Activated T-helper 1 cell treated with Interleukin-2 at 50 U/mL for 16 hours (primary cell): ENCODE measurements around the gene TMEM219.
"Not testable (repeated sequence)": the region's sequence is repeated elsewhere in the genome, so short reads cannot be mapped to it uniquely, and the experiment has no call there.

Experiments used
- DNase-seq: peaks from one replicate; pipeline ENCODE4 v3.0.0-alpha.2; 2020; ENCODE audit warnings: low read depth

TMEM219 gene

DNA sequence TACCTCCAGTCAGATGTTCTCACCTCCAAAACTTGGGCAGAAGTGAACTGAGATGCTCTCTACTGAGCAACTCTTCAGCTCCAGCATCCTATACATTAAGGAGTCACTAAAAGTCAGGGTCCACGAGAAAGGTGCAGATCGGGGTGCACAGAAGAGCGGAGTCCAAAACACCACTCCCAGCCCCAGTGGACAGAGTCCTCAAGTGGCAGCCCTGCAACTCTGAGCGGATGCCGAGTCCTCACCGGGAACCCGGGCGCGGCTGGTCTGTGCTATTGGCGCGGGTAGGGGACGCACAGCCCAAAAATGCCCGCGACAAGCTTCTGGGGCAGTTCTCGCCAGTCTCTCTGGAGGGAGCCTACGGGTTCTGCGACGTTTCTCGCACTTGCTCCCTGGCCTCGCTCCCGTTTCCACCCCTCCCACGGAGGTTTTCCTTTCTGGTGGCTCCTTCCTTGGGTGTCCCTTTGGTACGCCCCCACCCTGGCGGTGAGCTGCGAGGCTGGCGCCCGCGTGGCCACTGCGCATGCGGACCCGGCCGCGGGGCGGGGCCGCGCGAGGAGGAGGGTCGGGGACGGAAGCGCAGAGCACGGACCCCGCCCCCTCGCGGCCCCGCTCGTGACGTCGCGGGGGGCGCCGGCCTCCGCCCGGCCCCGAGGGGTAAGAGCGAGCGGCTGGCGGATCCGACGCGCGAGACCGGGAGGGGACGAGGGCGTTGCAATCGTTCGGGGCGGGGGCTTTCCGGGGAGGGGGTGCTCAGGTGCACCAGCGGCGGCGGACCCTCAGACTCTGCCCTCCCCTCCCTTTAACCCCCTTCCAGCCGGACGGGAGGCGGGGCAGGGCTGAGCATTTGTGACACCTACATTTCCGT lies at the start of gene TMEM219:
TSS of gene TMEM219 (plus strand) at position 601 of the 865 bp plus-strand sequence. CDS start 1,065 bp downstream, outside the sequence.
- DNase-seq, result peak; percentile 96

- no peak for DNase-seq
Observed at GRCh38 chr16:29912087-29912486, 49.8 kb upstream of the TMEM219 start.

DNA sequence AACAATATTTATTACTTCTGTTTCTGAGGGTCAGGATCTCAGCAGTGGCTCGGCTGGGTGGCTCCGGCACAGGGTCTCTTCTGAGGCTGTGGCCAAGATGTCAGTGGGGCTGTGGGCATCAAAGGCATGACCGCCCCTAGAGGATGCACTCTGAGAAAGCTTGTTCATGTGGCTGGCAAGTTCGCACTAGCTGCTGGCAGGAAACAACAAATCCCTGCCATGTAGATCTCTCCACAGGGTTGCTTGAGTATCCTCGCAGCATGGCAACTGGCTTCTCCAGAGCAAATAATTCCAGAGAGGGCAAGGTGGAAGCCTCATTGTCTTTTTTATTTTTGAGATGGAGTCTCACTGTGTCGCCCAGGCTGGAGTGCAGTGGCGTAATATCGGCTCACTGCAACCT lies 48.4 kb upstream of the TMEM219 start:
- DNase-seq, result no peak

DNA sequence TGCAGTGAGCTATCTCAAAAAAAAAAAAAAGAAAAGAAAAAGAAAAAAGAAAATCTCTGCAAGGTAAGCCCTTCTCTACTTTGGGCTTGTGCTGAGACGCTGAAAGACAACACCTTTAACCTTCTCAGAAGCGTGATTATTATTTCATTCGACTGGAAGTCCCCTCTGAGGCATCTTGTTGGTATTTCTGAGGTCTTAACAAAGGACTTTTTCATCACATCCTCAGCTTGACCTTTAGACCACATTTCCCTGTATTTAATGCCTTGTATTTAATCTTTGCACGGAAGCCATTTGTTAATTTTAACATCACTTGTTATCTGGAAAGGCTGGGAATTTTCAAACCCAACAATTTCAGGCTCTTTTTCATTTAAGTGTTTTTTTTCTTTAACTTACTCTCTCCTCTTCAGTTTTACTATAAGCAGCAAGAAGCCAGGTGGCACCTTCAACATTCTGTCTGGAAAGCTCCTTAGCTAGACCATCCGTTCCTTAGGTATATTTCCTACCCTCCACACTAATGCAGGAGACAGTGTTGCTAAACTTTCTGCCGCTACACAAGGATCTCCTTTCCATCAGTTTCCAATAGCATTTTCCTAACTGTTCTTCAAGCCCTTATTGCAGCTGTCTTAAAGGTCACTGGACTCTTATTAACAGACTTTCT lies 46.2 kb upstream of the TMEM219 start:
- no peak for DNase-seq

GRCh38 chr16:29916979-29917378 lies 44.9 kb upstream of the TMEM219 start:
- no peak for DNase-seq

DNA sequence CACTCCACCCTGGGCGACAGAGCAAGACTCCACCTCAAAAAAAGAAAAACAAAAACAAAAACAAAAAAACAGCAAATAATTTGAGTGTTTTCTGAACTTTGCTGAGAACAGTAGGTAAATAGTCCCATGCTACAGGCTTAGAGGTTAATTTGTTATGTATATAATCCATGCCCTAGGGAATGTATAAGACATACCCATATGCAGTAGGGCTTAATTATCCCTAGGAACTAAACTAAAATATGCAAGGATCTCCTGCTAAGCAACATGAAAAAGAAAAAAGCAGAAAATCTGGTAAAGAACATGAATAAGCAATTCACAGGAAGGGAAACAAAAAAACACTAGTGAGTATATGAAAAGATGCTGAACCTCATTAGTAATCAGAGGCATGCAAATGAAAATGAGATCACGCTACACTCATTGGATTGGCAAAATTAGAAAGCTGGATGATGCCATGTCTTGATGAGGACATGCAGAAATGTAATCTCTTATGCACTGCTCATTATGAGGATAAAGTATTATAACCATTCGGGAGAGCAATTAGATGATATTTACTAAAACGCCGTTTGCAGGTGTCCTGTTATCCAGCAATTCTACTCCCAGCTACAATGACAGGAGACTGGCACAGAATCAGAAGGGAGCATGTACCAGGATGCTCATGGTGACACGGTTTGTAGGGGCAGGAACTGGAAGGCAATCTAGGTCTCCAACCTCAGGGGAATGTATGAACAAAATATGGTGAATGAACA lies 41.4 kb upstream of the TMEM219 start:
- DNase-seq, result no peak

DNA sequence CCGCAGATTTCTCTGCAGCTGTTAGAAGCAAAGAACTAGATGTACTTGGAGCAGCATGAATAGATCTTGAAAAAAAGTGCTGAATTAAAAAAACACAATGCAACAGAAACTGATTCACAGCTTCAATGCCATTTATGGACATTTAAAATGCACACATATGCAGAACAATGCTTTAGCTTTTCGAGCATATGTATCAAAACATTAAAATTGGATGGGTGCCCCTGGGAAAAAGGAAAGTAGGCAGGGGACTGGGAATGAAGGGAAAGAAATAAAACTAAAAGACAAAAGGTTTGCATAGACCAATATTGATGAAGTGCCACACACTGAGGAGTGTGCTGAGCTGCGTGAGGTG lies 40.9 kb upstream of the TMEM219 start:
- DNase-seq, result no peak

GRCh38 chr16:29922326-29922725 lies 39.6 kb upstream of the TMEM219 start:
- DNase-seq, result no peak

- DNase-seq, result no peak
Observed at GRCh38 chr16:29922986-29923501, 38.8 kb upstream of the TMEM219 start.

- no peak for DNase-seq
Observed at GRCh38 chr16:29925105-29925756, 36.6 kb upstream of the TMEM219 start.

DNA sequence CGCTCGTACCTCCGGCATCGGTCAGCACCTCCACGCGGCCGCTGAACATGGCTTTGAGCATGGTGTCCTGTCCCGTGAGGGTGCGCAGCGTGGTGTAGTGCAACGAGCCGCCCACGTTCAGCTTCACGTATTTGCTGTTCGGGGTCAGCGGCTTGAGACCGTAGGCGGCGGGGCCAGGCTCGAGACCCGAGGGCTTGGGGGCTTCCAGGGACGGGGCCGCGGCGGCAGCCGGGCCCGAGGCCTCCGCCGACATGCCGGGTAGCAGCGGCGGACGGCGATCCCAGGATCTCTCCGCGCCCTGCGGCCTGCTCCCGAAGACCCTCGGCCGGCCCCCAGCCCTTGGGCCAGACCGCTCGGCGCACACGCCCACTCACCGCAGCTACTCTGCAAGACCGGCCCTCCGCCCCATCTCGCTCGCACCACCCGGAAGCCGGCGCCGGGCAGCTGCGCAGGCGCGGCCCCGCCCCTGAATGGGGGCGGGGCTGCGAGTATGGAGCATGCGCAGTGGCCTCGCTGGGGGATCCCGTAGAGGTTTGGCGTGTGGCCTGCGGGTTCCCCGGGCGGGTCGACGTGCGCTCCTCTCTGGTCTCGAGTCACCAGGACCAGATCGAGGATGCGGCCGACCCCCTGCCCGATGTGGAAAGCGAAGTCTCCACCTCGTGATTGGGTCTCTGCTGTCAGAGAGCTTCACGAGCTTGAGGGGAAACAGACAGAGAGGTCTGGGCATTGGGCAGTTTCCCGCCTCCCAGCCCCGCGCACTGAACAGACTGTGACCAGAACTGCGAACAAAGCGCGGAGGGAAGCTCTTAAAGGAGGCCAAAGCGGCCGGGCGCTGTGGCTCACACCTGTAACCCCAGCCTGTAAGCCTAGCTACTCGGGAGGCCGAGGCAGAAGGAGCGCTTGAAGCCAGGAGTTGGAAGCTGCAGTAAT lies 35.8 kb upstream of the TMEM219 start, which contains the start of gene KCTD13:
TSS of gene KCTD13 (minus strand) at position 446 of the 930 bp plus-strand sequence. CDS start at position 253, 193 bp downstream.
- peak; percentile 86 for DNase-seq

DNA sequence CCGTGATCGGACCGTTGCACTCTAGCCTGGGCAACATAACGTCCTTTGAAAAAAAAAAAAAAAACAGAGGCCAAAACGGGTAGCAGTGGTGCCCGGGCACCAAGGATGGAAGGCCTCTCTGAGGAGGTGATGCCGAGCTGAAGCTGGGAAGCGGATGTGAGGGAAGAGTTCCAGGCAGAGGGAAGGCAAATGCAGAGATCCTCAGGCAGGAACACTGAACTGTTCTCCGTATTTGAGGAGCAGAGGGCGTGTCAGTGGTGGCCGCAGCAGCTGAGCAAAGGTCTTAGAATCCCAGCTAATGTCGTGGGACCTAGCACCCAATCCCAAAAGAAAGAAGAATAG lies 35.2 kb upstream of the TMEM219 start:
- no peak for DNase-seq

- no peak for DNase-seq
Observed at GRCh38 chr16:29927070-29927905, 34.6 kb upstream of the TMEM219 start.

DNA sequence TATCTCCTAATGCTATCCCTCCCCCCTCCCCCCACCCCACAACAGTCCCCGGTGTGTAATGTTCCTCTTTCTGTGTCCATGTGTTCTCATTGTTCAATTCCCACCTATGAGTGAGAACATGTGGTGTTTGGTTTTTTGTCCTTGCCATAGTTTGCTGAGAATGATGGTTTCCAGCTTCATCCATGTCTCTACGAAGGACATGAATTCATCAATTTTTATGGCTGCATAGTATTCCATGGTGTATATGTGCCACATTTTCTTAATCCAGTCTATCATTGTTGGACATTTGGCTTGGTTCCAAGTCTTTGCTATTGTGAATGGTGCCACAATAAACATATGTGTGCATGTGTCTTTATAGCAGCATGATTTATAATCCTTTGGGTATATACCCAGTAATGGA lies 30.1 kb upstream of the TMEM219 start:
- DNase-seq, result not testable (repeated sequence)

DNA sequence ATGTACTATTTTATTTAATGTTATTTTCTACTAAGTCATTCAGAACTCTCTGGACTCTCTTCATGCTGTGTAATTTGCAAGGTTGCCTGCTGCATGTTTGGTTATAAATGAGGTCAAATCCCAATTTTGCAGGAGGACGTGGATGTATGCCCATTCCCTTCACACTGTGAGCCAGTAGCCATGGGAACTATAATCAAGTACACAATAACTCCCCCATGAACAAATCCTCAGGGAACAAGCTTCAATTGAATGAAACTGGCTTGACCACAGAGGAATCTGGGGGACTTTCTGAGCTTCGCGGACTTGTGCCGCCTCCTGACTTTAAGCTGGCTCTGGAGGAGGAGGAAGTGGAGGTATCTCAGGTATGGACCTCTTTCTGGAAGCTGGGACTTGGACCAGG lies 21.2 kb upstream of the TMEM219 start:
- no peak for DNase-seq

DNA sequence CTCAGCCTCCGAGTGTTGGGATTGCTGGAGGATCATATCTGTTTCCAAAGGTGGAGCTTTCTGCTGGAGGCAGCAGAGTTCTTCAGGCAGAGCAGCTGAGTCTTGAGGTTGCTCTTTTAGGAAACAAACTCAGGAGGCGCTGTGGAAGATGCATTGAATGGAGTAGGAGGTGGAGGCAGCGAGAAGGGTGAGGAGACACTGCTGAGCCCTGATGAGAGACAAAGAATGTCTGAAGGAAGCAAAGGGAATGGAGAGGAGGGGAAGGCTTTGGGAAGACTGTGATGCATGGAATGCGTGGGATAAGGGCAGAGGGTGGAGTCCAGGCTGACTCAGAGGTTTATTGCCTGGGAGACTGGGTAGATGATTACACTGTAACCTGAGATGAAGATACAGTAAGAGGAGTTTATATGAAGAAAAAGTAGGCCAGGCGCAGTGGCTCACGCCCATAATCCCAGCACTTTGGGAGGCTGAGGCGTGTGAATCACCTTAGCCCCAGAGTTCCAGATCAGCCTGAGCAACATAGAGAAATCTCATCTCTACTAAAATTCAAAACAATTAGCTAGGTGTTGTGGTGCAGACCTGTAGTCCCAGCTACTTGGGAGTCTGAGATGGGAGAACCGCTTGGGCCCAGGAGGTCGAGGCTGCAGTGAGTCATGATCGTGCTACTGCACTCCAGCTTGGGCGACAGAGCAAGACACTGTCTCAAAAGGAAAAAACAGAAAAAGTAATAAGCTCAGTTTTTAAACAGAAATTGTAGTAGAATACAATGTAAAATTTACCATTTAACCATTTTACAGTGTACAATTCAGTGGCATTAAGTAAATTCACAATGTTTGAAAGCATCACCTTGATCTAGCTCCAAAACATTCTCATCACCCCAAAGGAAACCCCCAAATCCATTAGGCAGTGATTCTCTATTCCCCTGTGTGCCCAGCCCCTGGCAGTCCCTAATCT lies 17.8 kb upstream of the TMEM219 start:
- no peak for DNase-seq

DNA sequence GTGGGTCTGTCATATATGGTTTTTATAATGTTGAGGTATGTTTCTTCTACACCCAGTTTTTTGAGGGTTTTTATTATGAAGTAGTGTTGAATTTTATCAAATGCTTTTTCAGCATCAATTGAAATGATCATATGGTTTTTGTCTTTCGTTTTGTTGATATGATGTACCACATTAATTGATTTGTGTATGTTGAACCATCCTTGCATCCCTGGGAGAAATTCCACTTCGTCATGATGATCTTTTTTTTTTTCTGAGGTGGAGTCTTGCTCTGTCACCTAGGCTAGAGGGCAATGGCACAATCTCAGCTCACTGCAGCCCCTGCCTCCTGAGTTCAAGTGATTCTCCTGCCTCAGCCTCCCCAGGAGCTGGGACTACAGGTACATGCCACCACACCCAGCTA lies 14.0 kb upstream of the TMEM219 start:
- DNase-seq, result no peak

- no peak for DNase-seq
Observed at GRCh38 chr16:29950806-29951461, 10.9 kb upstream of the TMEM219 start.
